CD4-positive, alpha-beta T cell treated with Interleukin-2 at 100 ng/mL for 4 hours (primary cell): ENCODE data around the gene MLLT1.

Experiments
- DNase-seq: peaks from one replicate; pipeline ENCODE4 v3.0.0-alpha.2; 2020; ENCODE audit warnings: low spot score

Gene MLLT1

DNA sequence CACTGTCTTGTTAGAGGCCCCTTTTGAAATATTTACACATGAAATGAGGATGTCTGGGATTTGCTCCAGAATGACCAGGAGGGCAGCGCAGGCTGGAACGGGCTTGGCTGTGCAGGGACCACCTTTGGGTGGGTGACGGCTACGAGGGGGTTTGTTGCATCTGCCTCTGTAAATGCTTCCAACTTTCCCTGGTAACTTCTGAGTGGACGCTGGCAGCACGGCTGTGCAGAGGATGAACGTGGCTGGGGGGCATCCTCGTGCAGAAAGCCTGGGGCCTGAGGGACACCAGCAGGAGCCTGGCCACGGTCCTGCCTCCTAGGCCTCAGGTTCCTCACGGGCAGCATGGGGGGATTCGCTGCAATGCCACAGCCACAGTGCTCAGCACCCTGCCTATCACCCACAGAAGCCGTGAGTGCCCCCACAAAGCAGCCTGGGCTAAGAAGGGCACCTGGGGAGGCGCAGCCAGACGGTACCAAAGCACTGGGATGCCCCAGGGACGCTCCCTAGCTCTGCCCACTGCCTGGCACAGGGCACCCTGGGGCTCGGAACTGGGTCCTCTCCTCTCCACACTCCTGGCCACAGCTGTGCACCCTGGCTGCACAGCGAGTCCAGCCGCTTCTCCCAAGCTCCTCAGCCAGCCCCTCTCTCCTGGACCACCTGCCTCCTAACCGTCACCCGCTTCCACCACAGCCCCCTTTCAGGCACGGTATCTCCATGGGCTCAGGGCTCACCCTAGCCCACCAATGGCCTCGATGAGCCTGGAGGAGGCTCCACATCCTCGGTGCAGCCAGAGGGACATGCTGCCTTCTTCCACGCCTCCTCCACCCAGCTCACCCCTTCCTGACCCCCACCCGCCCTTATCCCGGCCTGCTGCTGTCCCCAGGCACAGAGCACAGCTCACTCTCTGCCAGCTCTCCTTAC, 44.5 kb downstream of the MLLT1 start:
- DNase-seq = no peak

GRCh38 chr19:6234527-6234926, 45.2 kb downstream of the MLLT1 start:
- DNase-seq = no peak

- no peak for DNase-seq
Measured at GRCh38 chr19:6233827-6234511, 45.8 kb downstream of the MLLT1 start.

DNA sequence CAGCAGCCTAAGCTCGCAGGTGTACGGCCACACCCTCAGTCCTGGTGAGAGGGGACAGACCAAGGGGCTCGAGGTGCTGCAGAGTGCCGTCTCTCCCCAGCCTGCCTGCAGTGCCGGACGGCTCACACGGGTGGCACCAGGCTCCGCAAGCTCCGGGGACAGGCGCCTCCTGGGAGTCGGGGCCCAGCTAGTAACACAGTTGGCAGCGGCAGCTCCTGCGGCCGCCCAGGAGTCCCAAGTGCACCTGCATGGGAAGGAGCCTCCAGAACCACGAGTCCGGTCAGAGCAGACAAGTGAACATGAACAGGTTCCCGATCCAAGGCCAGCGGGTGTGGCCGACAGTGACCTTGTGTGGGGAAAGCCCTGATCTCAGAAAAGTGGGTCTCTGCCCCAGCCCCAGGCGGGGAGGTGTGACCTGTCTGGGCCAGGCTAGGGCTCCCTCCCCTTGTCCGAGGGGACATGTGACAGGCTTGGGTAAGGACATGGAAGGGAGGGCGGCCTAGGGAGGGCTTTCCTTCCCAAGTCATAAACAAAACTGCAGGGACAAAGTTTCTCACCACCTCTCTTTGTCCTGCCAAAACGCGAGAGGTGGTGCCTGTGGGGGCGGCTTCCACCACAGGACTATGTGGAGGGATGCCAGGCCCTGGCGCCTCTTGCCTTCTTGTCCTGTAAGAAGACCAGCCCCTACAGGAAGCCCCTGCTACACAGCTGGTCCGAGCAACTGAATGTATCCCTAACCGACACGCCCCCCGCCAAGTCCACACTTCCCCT, 46.5 kb downstream of the MLLT1 start:
- DNase-seq = no peak

- no peak for DNase-seq
Measured at GRCh38 chr19:6232601-6233055, 47.1 kb downstream of the MLLT1 start.

- DNase-seq = no peak
Measured at GRCh38 chr19:6230991-6231448, 48.8 kb downstream of the MLLT1 start.

- DNase-seq = no peak
Measured at GRCh38 chr19:6229951-6230712, 49.6 kb downstream of the MLLT1 start.

DNA sequence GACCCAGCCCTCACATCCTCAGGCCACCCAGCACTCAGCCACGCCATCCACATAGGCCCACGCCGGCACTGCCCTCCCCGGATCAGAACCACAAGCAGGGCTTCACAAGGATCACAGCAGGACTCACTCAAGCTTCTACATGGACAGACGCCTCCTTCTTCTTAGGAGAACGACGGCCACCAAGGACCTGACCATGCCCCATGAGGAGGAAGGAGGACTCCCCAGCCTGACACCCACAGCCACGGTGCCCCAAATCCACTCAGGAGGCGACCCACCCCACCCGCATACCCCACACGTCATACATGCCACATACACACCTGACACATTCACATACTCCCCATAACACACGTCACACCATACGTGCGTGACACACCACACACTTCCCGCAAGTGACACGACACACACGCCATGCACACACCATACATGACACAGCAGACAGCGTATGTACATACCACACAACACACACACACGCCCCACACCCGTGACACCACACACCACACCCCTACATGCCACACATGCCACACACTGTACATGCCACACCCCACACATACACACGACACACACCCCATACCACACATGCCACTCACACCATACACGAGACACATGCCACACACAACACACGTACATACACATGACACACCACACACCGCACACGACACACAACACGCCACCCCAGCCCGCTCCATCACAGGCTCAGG, 50.4 kb downstream of the MLLT1 start:
- DNase-seq = no peak

DNA sequence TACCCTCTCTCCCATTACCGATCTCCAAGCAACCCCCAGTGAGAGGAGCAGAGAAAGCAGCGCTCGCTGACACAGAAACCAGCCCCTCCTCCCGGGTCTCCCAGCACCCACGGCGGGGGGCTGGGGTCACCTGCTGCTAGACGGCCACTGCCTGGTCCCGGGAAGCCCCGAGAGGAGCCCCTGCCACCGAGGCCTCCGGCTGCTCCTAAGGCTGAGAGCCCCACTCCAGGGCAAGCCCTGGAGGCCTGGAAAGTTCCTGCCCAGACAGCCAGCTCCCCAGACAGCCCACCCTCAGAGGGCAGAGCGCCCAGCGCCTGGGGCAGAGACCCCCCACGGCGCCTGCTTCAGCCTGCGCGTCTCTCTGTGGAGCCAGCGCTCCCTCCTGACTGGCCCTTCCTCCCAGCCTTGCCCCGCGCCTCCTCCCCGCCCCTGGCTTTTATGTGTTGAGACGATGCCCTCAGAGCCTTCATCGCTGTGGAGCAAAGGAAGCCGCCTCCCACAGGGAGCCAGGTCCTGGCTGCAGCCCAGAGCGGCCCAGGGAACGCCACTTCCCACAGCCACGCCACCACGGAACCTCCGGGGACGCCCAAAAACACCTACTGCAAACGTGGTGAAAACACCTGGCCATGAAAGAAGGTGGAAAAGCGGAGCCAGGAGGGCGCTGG, 51.1 kb downstream of the MLLT1 start:
- DNase-seq = no peak

GRCh38 chr19:6227936-6228325, 51.8 kb downstream of the MLLT1 start:
- DNase-seq = no peak

DNA sequence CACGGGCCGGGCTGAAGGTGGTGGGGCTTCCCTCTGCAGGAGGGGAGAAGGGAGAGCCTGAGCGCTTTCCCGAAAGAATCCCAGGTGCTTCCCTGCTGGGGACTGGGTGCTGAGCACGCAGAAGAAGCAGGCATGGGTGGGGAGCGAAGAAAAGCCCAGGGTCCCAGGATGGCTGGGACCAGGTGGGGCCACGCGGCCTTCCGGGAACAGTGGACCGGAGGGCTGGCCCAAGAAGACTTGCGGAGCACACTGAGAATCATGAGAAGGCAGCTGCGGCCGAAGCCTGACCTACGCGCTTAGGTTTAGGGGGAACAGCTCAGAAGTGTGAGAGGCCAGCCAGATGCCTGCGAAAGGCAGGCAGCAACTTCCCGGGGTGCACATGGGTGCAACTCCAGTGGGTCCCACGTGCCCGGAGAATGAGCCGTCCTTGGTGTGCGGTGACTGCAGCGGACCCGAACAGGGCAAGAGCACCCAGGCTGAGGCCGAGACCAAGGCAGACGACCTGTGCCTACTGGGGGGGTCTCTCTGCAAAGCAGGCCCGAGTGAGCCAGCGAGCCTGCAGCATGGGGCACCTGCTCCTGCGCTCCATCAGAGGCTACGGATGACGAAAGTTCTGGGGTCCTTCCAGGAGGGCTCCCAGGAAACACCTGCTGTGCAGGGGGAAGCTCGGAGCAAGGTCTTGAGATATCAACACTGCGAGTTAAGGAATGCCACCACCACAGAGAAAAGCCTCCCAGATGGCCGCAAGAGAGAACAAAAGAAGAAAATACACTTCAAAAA, 52.4 kb downstream of the MLLT1 start:
- no peak for DNase-seq

DNA sequence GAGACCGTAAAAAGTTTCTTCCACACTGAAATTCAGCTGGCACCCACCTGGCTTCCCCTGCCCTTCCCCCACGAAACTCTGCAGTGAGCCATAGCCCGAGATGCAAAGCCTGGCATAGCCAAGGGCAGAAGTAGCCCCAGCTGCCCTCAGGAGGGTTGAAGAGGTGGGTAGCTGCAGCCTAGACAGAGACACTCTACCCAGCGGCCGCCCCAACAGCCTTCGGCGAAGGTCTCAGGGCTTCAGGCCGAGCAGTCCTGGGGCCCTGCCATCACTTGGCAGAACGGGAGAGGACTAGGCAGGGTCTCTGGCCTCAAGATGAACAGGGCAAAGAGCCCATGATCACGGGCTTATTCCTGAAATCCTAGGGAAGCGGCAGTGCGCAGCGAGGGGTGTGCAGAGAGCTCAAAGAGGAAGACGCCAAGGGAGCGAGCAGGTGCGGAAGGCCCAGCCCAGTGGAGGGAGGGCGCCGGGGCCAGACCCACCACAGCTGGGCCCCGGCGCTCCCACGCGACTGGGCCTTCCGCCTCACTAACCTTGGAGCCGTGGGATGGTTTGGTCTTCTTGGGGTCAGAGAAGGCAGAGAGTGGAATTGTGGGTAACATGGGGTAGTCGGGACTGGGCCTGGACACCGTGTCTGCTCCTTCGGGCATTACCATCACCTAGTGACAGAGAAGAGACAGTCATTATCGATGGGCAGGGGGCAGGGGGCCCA, 53.2 kb downstream of the MLLT1 start:
- no peak for DNase-seq

GRCh38 chr19:6226012-6226411, 53.8 kb downstream of the MLLT1 start:
- no peak for DNase-seq

DNA sequence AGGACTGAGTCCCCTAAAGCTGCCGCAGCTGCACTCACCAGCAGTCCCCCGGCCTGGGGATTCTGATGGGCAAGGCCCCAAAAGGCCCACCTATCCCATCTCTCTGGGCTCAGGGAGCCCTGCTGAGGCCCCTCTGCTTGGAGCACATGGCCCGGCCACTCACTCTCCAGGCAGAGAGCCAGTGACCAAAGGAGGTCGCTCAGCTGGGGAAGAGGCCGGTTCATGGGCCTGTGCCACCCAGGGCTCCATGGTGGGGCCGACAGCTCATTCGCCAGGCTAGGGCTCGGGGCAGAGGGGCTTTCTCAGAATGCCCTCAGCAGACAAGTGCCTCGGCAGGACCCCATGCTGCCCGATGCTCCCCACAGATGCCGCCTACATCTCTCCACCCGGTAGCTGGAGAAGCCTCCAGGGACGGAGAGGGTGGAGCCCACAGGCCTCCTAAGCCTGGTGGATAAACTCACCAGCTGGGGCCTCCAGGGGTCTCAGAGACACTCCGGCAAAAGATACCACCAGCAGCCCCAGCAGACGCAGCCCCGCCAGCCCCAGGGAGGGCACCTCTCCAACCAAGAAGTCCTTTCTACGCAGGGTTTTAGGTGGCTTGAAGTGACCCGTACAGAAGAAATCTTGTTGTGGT, 54.4 kb downstream of the MLLT1 start:
- no peak for DNase-seq

- DNase-seq = no peak
Measured at GRCh38 chr19:6224308-6224675, 55.5 kb downstream of the MLLT1 start.

DNA sequence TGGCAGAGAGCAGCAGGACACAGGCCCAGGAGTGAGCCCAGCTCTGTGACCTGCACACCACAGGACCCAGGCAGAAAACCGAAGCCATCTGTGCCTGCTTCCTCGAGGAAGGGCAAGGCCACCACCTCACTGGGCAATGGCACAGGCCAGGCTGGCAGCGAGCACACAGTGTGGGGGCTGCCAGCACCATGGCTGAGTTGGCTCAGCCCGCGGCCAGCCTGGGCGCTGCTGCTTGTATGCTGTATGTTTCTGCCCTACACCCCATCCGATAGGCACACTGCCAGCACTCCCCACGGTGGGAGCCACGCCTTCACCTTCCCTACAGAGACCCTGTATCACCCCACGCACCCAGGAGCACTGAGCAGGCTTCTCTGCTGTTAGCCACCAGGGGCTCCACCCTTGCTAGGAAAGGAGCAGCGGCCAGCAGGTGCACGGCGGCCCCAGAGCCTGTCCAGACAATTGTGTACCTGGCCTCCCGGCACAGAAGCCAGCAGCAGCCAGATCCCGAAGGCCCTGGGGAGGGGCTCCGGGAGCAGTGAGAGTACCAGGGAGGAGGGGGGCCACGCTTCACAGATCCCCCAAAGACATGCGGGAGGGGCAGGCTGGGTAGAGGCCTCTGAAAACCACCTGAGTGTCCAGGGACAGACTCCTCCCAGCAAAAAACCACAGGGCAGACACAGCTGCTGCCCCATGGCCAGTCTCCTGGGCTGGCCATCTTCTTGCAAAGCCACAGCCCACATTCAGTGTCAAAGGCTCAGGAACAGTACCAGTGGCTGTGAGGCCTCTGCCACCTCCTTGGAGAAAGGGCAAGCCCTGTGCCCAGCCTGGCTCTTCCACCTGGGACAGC, 56.1 kb downstream of the MLLT1 start:
- DNase-seq = no peak

- no peak for DNase-seq
Measured at GRCh38 chr19:6222884-6223283, 56.9 kb downstream of the MLLT1 start.
